Measurements from ENCODE around the gene GPR84. TPM values are rescaled to one million over a fixed set of nuclear protein-coding genes. Genes with fewer than 3 reads are reported as not detected.
A peak's percentile ranks its signal among the peaks of the same experiment; 100 is the strongest.

The GPR84 gene
- polyA plus RNA-seq, 1 donor, result 0.16 TPM

- 60% methylated on average over 2 of the region's 8 CpGs for WGBS (ENCODE audit: insufficient coverage, low lambda C conversion rate)
- no peak for DNase-seq
- peaks cover 12% of the 10 kb centered on the region for H3K27me3 ChIP-seq (ENCODE audit: control insufficient read depth, insufficient read depth, low read length)
- no peak overlapping the region for H3K27ac ChIP-seq (ENCODE audit: low read length)
- peaks cover 12% of the 10 kb centered on the region for H3K4me1 ChIP-seq (ENCODE audit: control insufficient read depth, insufficient read depth, low read length)
- H3K9me3 ChIP-seq (ENCODE audit: control insufficient read depth, low read depth, low read length), result no peaks in the 10 kb centered on the region
- H3K4me3 ChIP-seq (ENCODE audit: low read length), result no peak overlapping the region
- peaks cover 19% of the 10 kb centered on the region for H3K36me3 ChIP-seq (ENCODE audit: control insufficient read depth, insufficient read depth, low read length)
Observed at GRCh38 chr12:54392485-54393206, 28.4 kb upstream of the GPR84 start.

- DNase-seq, result peak in 1 of 2 donors; percentile 51
- H3K9me3 ChIP-seq (ENCODE audit: control insufficient read depth, low read depth, low read length), result no peaks in the 10 kb centered on the region
- peak overlapping the region; percentile 36 for H3K4me3 ChIP-seq (ENCODE audit: low read length)
- H3K27ac ChIP-seq (ENCODE audit: low read length), result no peak overlapping the region
- whole genome bisulfite sequencing (ENCODE audit: insufficient coverage, low lambda C conversion rate), result no CpG with 5 or more reads among the region's 51 CpGs
- peaks cover 7% of the 10 kb centered on the region for H3K36me3 ChIP-seq (ENCODE audit: control insufficient read depth, insufficient read depth, low read length)
- H3K27me3 ChIP-seq (ENCODE audit: control insufficient read depth, insufficient read depth, low read length), result peaks cover 12% of the 10 kb centered on the region
- peaks cover 12% of the 10 kb centered on the region for H3K4me1 ChIP-seq (ENCODE audit: control insufficient read depth, insufficient read depth, low read length)
Observed at GRCh38 chr12:54390668-54391551, 26.6 kb upstream of the GPR84 start.

- Histone ChIP-seq H3K36me3 (ENCODE audit: control insufficient read depth, insufficient read depth, low read length) (peaks cover 4% of the 10 kb centered on the region), H3K27ac (ENCODE audit: low read length) (no peak overlapping the region), H3K4me1 (ENCODE audit: control insufficient read depth, insufficient read depth, low read length) (peaks cover 12% of the 10 kb centered on the region), H3K9me3 (ENCODE audit: control insufficient read depth, low read depth, low read length) (no peaks in the 10 kb centered on the region), H3K4me3 (ENCODE audit: low read length) (no peak overlapping the region), H3K27me3 (ENCODE audit: control insufficient read depth, insufficient read depth, low read length) (peaks cover 12% of the 10 kb centered on the region)
- no CpG with 5 or more reads among the region's 7 CpGs for WGBS (ENCODE audit: insufficient coverage, low lambda C conversion rate)
- DNase-seq, result no peak
Observed at GRCh38 chr12:54390176-54390667, 25.9 kb upstream of the GPR84 start.

- no peak for DNase-seq
- Histone ChIP-seq H3K4me1 (ENCODE audit: control insufficient read depth, insufficient read depth, low read length) (peaks cover 12% of the 10 kb centered on the region), H3K4me3 (ENCODE audit: low read length) (no peak overlapping the region), H3K27me3 (ENCODE audit: control insufficient read depth, insufficient read depth, low read length) (peaks cover 12% of the 10 kb centered on the region), H3K36me3 (ENCODE audit: control insufficient read depth, insufficient read depth, low read length) (no peaks in the 10 kb centered on the region), H3K27ac (ENCODE audit: low read length) (no peak overlapping the region), H3K9me3 (ENCODE audit: control insufficient read depth, low read depth, low read length) (no peaks in the 10 kb centered on the region)
- WGBS (ENCODE audit: insufficient coverage, low lambda C conversion rate), result no CpG with 5 or more reads among the region's 5 CpGs
Observed at GRCh38 chr12:54389607-54390175, 25.4 kb upstream of the GPR84 start.

- Histone ChIP-seq H3K4me3 (ENCODE audit: low read length) (no peak overlapping the region), H3K9me3 (ENCODE audit: control insufficient read depth, low read depth, low read length) (no peaks in the 10 kb centered on the region), H3K27ac (ENCODE audit: low read length) (no peak overlapping the region), H3K36me3 (ENCODE audit: control insufficient read depth, insufficient read depth, low read length) (no peaks in the 10 kb centered on the region), H3K4me1 (ENCODE audit: control insufficient read depth, insufficient read depth, low read length) (peaks cover 12% of the 10 kb centered on the region), H3K27me3 (ENCODE audit: control insufficient read depth, insufficient read depth, low read length) (peaks cover 12% of the 10 kb centered on the region)
- no peak for DNase-seq
- no CpG with 5 or more reads among the region's 3 CpGs for WGBS (ENCODE audit: insufficient coverage, low lambda C conversion rate)
Observed at GRCh38 chr12:54389134-54389508, 24.8 kb upstream of the GPR84 start.

GRCh38 chr12:54388237-54389133 is 24.2 kb upstream of the GPR84 start:
- Histone ChIP-seq H3K27me3 (ENCODE audit: control insufficient read depth, insufficient read depth, low read length) (peaks cover 12% of the 10 kb centered on the region), H3K27ac (ENCODE audit: low read length) (no peak overlapping the region), H3K36me3 (ENCODE audit: control insufficient read depth, insufficient read depth, low read length) (no peaks in the 10 kb centered on the region), H3K9me3 (ENCODE audit: control insufficient read depth, low read depth, low read length) (no peaks in the 10 kb centered on the region), H3K4me1 (ENCODE audit: control insufficient read depth, insufficient read depth, low read length) (peaks cover 12% of the 10 kb centered on the region), H3K4me3 (ENCODE audit: low read length) (no peak overlapping the region)
- no peak for DNase-seq
- WGBS (ENCODE audit: insufficient coverage, low lambda C conversion rate), result no CpG with 5 or more reads among the region's 4 CpGs

GRCh38 chr12:54387114-54387467 is 22.8 kb upstream of the GPR84 start:
- Histone ChIP-seq H3K4me1 (ENCODE audit: control insufficient read depth, insufficient read depth, low read length) (peaks cover 12% of the 10 kb centered on the region), H3K9me3 (ENCODE audit: control insufficient read depth, low read depth, low read length) (no peaks in the 10 kb centered on the region), H3K27ac (ENCODE audit: low read length) (no peak overlapping the region), H3K36me3 (ENCODE audit: control insufficient read depth, insufficient read depth, low read length) (no peaks in the 10 kb centered on the region), H3K27me3 (ENCODE audit: control insufficient read depth, insufficient read depth, low read length) (peaks cover 4% of the 10 kb centered on the region), H3K4me3 (ENCODE audit: low read length) (no peak overlapping the region)
- no peak for DNase-seq
- WGBS (ENCODE audit: insufficient coverage, low lambda C conversion rate), result no CpG with 5 or more reads among the region's 3 CpGs

- H3K9me3 ChIP-seq (ENCODE audit: control insufficient read depth, low read depth, low read length), result no peaks in the 10 kb centered on the region
- H3K4me3 ChIP-seq (ENCODE audit: low read length), result no peak overlapping the region
- no peak for DNase-seq
- peaks cover 8% of the 10 kb centered on the region for H3K4me1 ChIP-seq (ENCODE audit: control insufficient read depth, insufficient read depth, low read length)
- H3K36me3 ChIP-seq (ENCODE audit: control insufficient read depth, insufficient read depth, low read length), result no peaks in the 10 kb centered on the region
- WGBS (ENCODE audit: insufficient coverage, low lambda C conversion rate), result no CpG with 5 or more reads among the region's 3 CpGs
- no peaks in the 10 kb centered on the region for H3K27me3 ChIP-seq (ENCODE audit: control insufficient read depth, insufficient read depth, low read length)
- no peak overlapping the region for H3K27ac ChIP-seq (ENCODE audit: low read length)
Observed at GRCh38 chr12:54386403-54387113, 22.3 kb upstream of the GPR84 start.

GRCh38 chr12:54385251-54385914 is 21.1 kb upstream of the GPR84 start:
- Histone ChIP-seq H3K4me1 (ENCODE audit: control insufficient read depth, insufficient read depth, low read length) (peaks cover 4% of the 10 kb centered on the region), H3K9me3 (ENCODE audit: control insufficient read depth, low read depth, low read length) (no peaks in the 10 kb centered on the region), H3K27me3 (ENCODE audit: control insufficient read depth, insufficient read depth, low read length) (no peaks in the 10 kb centered on the region), H3K4me3 (ENCODE audit: low read length) (no peak overlapping the region), H3K27ac (ENCODE audit: low read length) (no peak overlapping the region), H3K36me3 (ENCODE audit: control insufficient read depth, insufficient read depth, low read length) (no peaks in the 10 kb centered on the region)
- 60% methylated on average over 1 of the region's 10 CpGs for WGBS (ENCODE audit: insufficient coverage, low lambda C conversion rate)
- DNase-seq, result no peak

Data from large intestine (tissue), 3 donors.